GM18498 (cell line): ENCODE results near the gene ZBTB7B.

ENCODE experiments used
- ATAC-seq: cut with Tn5 transposase; IDR thresholded peaks from one replicate; pipeline ENCODE4 v1.9.1; 2021; ENCODE audit warnings: mild to moderate bottlenecking, moderate library complexity; ENCODE audit not compliant: unreplicated experiment

Gene ZBTB7B

GRCh38 chr1:155034318-155035208 is 32.0 kb downstream of the ZBTB7B start:
- ATAC-seq, result no peak

- no peak for ATAC-seq
Observed at GRCh38 chr1:155035936-155036335, 33.3 kb downstream of the ZBTB7B start.

GRCh38 chr1:155037043-155037442 is 34.4 kb downstream of the ZBTB7B start:
- ATAC-seq, result no peak

- ATAC-seq, result no peak
Observed at GRCh38 chr1:155037851-155038441, 35.3 kb downstream of the ZBTB7B start.

GRCh38 chr1:155038602-155039307 is 36.2 kb downstream of the ZBTB7B start:
- ATAC-seq, result no peak

- no peak for ATAC-seq
Observed at GRCh38 chr1:155039308-155039669, 36.7 kb downstream of the ZBTB7B start.

- ATAC-seq, result no peak
Observed at GRCh38 chr1:155040358-155041093, 37.9 kb downstream of the ZBTB7B start.

GRCh38 chr1:155042789-155043188 is 40.2 kb downstream of the ZBTB7B start:
- no peak for ATAC-seq

- no peak for ATAC-seq
Observed at GRCh38 chr1:155043301-155043702, 40.7 kb downstream of the ZBTB7B start.

GRCh38 chr1:155043793-155044192 is 41.2 kb downstream of the ZBTB7B start:
- ATAC-seq, result no peak

- ATAC-seq, result no peak
Observed at GRCh38 chr1:155044365-155044764, 41.8 kb downstream of the ZBTB7B start.

- no peak for ATAC-seq
Observed at GRCh38 chr1:155044812-155045657, 42.4 kb downstream of the ZBTB7B start.

- no peak for ATAC-seq
Observed at GRCh38 chr1:155048449-155049334, 46.1 kb downstream of the ZBTB7B start.

- ATAC-seq, result no peak
Observed at GRCh38 chr1:155049651-155050559, 47.3 kb downstream of the ZBTB7B start.

GRCh38 chr1:155050560-155051341 is 48.1 kb downstream of the ZBTB7B start, which contains the start of gene ADAM15:
Gene ADAM15, plus strand, starts transcription at chr1:155051316. Its CDS starts 71 bp downstream, at chr1:155051387.
- ATAC-seq, result peak; percentile 67

- peak; percentile 15 for ATAC-seq
Observed at GRCh38 chr1:155051342-155051776, 48.8 kb downstream of the ZBTB7B start.

- ATAC-seq, result no peak
Observed at GRCh38 chr1:155051777-155052398, 49.3 kb downstream of the ZBTB7B start.
